Trophoblast cell (in vitro differentiated cells and primary cell): ENCODE data around the gene SPON1.

Experiments
- DNase-seq, 2 donors: peaks; one replicate each; pipeline ENCODE4 v3.0.0-alpha.2; 2016
- H2AFZ ChIP-seq: 2 replicates; pipeline ENCODE4 v1.6.1; 2013; ENCODE audit warnings: low read length, moderate library complexity, mild to moderate bottlenecking; ENCODE audit not compliant: insufficient read depth, poor library complexity
- H2AK5ac ChIP-seq: 2 replicates; pipeline ENCODE4 v1.6.1; 2013; ENCODE audit warnings: mild to moderate bottlenecking, low read length
- H2BK120ac ChIP-seq: 2 replicates; pipeline ENCODE4 v1.6.1; 2013; ENCODE audit warnings: low read length, mild to moderate bottlenecking, moderate library complexity; ENCODE audit not compliant: insufficient read depth, poor library complexity
- H2BK12ac ChIP-seq: 2 replicates; pipeline ENCODE4 v1.6.1; 2013; ENCODE audit warnings: mild to moderate bottlenecking, low read length, moderate library complexity
- H2BK5ac ChIP-seq: 2 replicates; pipeline ENCODE4 v1.6.1; 2013; ENCODE audit warnings: low read length, low read depth, moderate library complexity, mild to moderate bottlenecking; ENCODE audit not compliant: poor library complexity
- H3K14ac ChIP-seq: 2 replicates; pipeline ENCODE4 v1.6.1; 2013; ENCODE audit warnings: mild to moderate bottlenecking, low read length
- H3K18ac ChIP-seq: 2 replicates; pipeline ENCODE4 v1.6.1; 2013; ENCODE audit warnings: mild to moderate bottlenecking, low read length
- H3K23ac ChIP-seq: 2 replicates; pipeline ENCODE4 v1.6.1; 2013; ENCODE audit warnings: low read length
- H3K27ac ChIP-seq: 2 replicates; pipeline ENCODE4 v1.5.1; 2013; ENCODE audit warnings: low read depth, mild to moderate bottlenecking, inconsistent platforms, low read length, moderate library complexity
- H3K27me3 ChIP-seq: 2 replicates; pipeline ENCODE4 v1.6.1; 2013; ENCODE audit warnings: inconsistent platforms, mild to moderate bottlenecking, low read length, moderate library complexity; ENCODE audit not compliant: insufficient read depth
- H3K36me3 ChIP-seq, 2 experiments: 1 replicate in 1 of 2; 2 replicates in 1 of 2; pipeline ENCODE4 v1.6.1; 2013; ENCODE audit warnings: low read length in 2 of 2, mild to moderate bottlenecking in 2 of 2, moderate library complexity in 1 of 2; ENCODE audit not compliant: insufficient read depth in 2 of 2, control insufficient read depth in 1 of 2
- H3K4ac ChIP-seq: 2 replicates; pipeline ENCODE4 v1.6.1; 2013; ENCODE audit warnings: low read depth, mild to moderate bottlenecking, low read length, moderate library complexity
- H3K4me1 ChIP-seq, 2 experiments: 1 replicate in 1 of 2; 2 replicates in 1 of 2; pipeline ENCODE4 v1.6.1; 2013; ENCODE audit warnings: low read length in 2 of 2, mild to moderate bottlenecking in 2 of 2, moderate library complexity in 1 of 2; ENCODE audit not compliant: insufficient read depth in 2 of 2, control insufficient read depth in 1 of 2
- H3K4me2 ChIP-seq: 2 replicates; pipeline ENCODE4 v1.6.1; 2013; ENCODE audit warnings: inconsistent platforms, mild to moderate bottlenecking, low read length, moderate library complexity
- H3K4me3 ChIP-seq: 2 replicates; pipeline ENCODE4 v1.5.1; 2013; ENCODE audit warnings: mild to moderate bottlenecking, low read depth, low read length, inconsistent platforms
- H3K79me1 ChIP-seq: one replicate; pipeline ENCODE4 v1.6.1; 2013; ENCODE audit warnings: low read length
- H3K79me2 ChIP-seq: 2 replicates; pipeline ENCODE4 v1.6.1; 2013; ENCODE audit warnings: low read length, mild to moderate bottlenecking; ENCODE audit not compliant: control insufficient read depth, insufficient read depth, poor library complexity
- H3K9ac ChIP-seq: 2 replicates; pipeline ENCODE4 v1.6.1; 2013; ENCODE audit warnings: mild to moderate bottlenecking, low read length
- H3K9me3 ChIP-seq: 2 replicates; pipeline ENCODE4 v1.6.1; 2013; ENCODE audit warnings: low read depth, mild to moderate bottlenecking, control low read depth, inconsistent platforms, low read length; ENCODE audit not compliant: insufficient read depth
- H4K12ac ChIP-seq: 2 replicates; pipeline ENCODE4 v1.6.1; 2013; ENCODE audit warnings: low read depth, mild to moderate bottlenecking, low read length, moderate library complexity
- H4K8ac ChIP-seq: 2 replicates; pipeline ENCODE4 v1.6.1; 2013; ENCODE audit warnings: low read depth, mild to moderate bottlenecking, low read length, moderate library complexity
- H4K91ac ChIP-seq: one replicate; pipeline ENCODE4 v1.6.1; 2013; ENCODE audit warnings: low read depth, mild to moderate bottlenecking, low read length, moderate library complexity
- WGBS: extraction: QIAGEN DNeasy Blood & Tissue Kit; methylation state at CpG from one replicate; pipeline ENCODE4 v1.1.7; 2013; ENCODE audit warnings: missing lambda C conversion rate; ENCODE audit not compliant: insufficient read length, insufficient coverage; ENCODE audit errors: extremely low coverage; 5-methylcytosine and 5-hydroxymethylcytosine counted together

SPON1 gene

GRCh38 chr11:13942971-13943381, 19.5 kb upstream of the SPON1 start:
- no peak overlapping the region for H4K12ac ChIP-seq
- no peak overlapping the region for H2BK12ac ChIP-seq
- no peak for DNase-seq
- H3K4ac ChIP-seq, result no peak overlapping the region
- H2BK120ac ChIP-seq, result no peak overlapping the region
- H4K91ac ChIP-seq, result no peak overlapping the region
- H3K18ac ChIP-seq, result no peak overlapping the region
- no peak overlapping the region for H3K4me2 ChIP-seq
- no peak overlapping the region for H3K23ac ChIP-seq
- H3K9me3 ChIP-seq, result peaks cover 1% of the 10 kb centered on the region
- no peak overlapping the region for H2AFZ ChIP-seq
- H3K79me2 ChIP-seq, result no peaks in the 10 kb centered on the region
- no peak overlapping the region for H4K8ac ChIP-seq
- no peak overlapping the region for H3K27ac ChIP-seq
- H3K4me3 ChIP-seq, result no peak overlapping the region
- H3K4me1 ChIP-seq, result peaks cover 7 to 11% of the 10 kb centered on the region in 2 experiments
- H3K36me3 ChIP-seq, result no peaks in the 10 kb centered on the region
- no peak overlapping the region for H2AK5ac ChIP-seq
- H3K79me1 ChIP-seq, result peaks cover 7% of the 10 kb centered on the region
- H2BK5ac ChIP-seq, result no peak overlapping the region
- no peak overlapping the region for H3K9ac ChIP-seq
- no peak overlapping the region for H3K14ac ChIP-seq
- no peaks in the 10 kb centered on the region for H3K27me3 ChIP-seq

- Histone ChIP-seq H3K27ac (no peak overlapping the region), H3K18ac (no peak overlapping the region), H3K9ac (no peak overlapping the region), H4K12ac (no peak overlapping the region), H3K79me2 (no peaks in the 10 kb centered on the region), H4K91ac (no peak overlapping the region), H2AFZ (no peak overlapping the region), H3K79me1 (peaks cover 7% of the 10 kb centered on the region), H3K4ac (no peak overlapping the region), H3K27me3 (no peaks in the 10 kb centered on the region), H3K4me1 (peaks cover 7 to 11% of the 10 kb centered on the region in 2 experiments), H2BK5ac (no peak overlapping the region), H3K9me3 (peaks cover 1% of the 10 kb centered on the region), H3K4me3 (no peak overlapping the region), H2BK120ac (no peak overlapping the region), H3K36me3 (no peaks in the 10 kb centered on the region), H2BK12ac (no peak overlapping the region), H3K4me2 (no peak overlapping the region), H4K8ac (no peak overlapping the region), H3K23ac (no peak overlapping the region), H2AK5ac (no peak overlapping the region), H3K14ac (no peak overlapping the region)
- DNase-seq, result no peak
- no CpG with 5 or more reads among the region's 3 CpGs for WGBS
Observed at GRCh38 chr11:13944016-13944415, 18.5 kb upstream of the SPON1 start.

GRCh38 chr11:13944911-13945425, 17.6 kb upstream of the SPON1 start:
- no peaks in the 10 kb centered on the region for H3K27me3 ChIP-seq
- peaks cover 7 to 8% of the 10 kb centered on the region in 2 experiments for H3K4me1 ChIP-seq
- WGBS, result no CpG with 5 or more reads among the region's 3 CpGs
- H3K14ac ChIP-seq, result no peak overlapping the region
- no peak overlapping the region for H3K4me2 ChIP-seq
- H3K79me2 ChIP-seq, result no peaks in the 10 kb centered on the region
- no peak overlapping the region for H2AFZ ChIP-seq
- no peak overlapping the region for H4K12ac ChIP-seq
- no peak overlapping the region for H3K9ac ChIP-seq
- no peak overlapping the region for H3K27ac ChIP-seq
- H2BK120ac ChIP-seq, result no peak overlapping the region
- no peak overlapping the region for H4K91ac ChIP-seq
- no peak overlapping the region for H2AK5ac ChIP-seq
- no peak overlapping the region for H3K4me3 ChIP-seq
- H3K9me3 ChIP-seq, result no peaks in the 10 kb centered on the region
- H3K36me3 ChIP-seq, result no peaks in the 10 kb centered on the region
- H3K4ac ChIP-seq, result no peak overlapping the region
- H3K79me1 ChIP-seq, result peaks cover 7% of the 10 kb centered on the region
- no peak overlapping the region for H2BK5ac ChIP-seq
- no peak overlapping the region for H3K18ac ChIP-seq
- H4K8ac ChIP-seq, result no peak overlapping the region
- DNase-seq, result no peak
- H2BK12ac ChIP-seq, result no peak overlapping the region
- H3K23ac ChIP-seq, result no peak overlapping the region

- no peak overlapping the region for H4K12ac ChIP-seq
- H4K8ac ChIP-seq, result no peak overlapping the region
- H4K91ac ChIP-seq, result no peak overlapping the region
- H3K4me1 ChIP-seq, result no peaks in the 10 kb centered on the region
- H3K9me3 ChIP-seq, result no peaks in the 10 kb centered on the region
- no peak overlapping the region for H2BK12ac ChIP-seq
- H2AK5ac ChIP-seq, result no peak overlapping the region
- no peak overlapping the region for H3K18ac ChIP-seq
- no peak overlapping the region for H3K27ac ChIP-seq
- no peak for DNase-seq
- no peak overlapping the region for H2BK120ac ChIP-seq
- no peaks in the 10 kb centered on the region for H3K36me3 ChIP-seq
- no peaks in the 10 kb centered on the region for H3K27me3 ChIP-seq
- H3K79me2 ChIP-seq, result no peaks in the 10 kb centered on the region
- no peak overlapping the region for H2AFZ ChIP-seq
- H2BK5ac ChIP-seq, result no peak overlapping the region
- no peak overlapping the region for H3K9ac ChIP-seq
- H3K79me1 ChIP-seq, result no peaks in the 10 kb centered on the region
- H3K4ac ChIP-seq, result no peak overlapping the region
- H3K23ac ChIP-seq, result no peak overlapping the region
- H3K4me2 ChIP-seq, result no peak overlapping the region
- no peak overlapping the region for H3K14ac ChIP-seq
- no peak overlapping the region for H3K4me3 ChIP-seq
Observed at GRCh38 chr11:13947379-13947778, 15.1 kb upstream of the SPON1 start.
